Measurements from ENCODE around the gene MLXIP. TPM values are rescaled to one million over a fixed set of nuclear protein-coding genes. Genes with fewer than 3 reads are reported as not detected.

The MLXIP gene
- total and polyA plus RNA-seq, 2 experiments from 2014 or later: 16.2 to 23.0 TPM

- no peaks in the 10 kb centered on the region for H3K36me3 Mint-ChIP-seq (ENCODE audit: low read depth)
- H3K4me3 Mint-ChIP-seq: no peak overlapping the region
- H3K4me1 Mint-ChIP-seq: no peaks in the 10 kb centered on the region
- Histone ChIP-seq H3K27ac (ENCODE audit: low read depth) (no peak overlapping the region), H3K4me2 (no peak overlapping the region), H2AFZ (no peak overlapping the region), H3F3A (replicated peaks; ENCODE audit: low read depth) (no peaks in the 10 kb centered on the region), H3K9me2 (ENCODE audit: insufficient read depth) (no peaks in the 10 kb centered on the region), H3K79me2 (replicated peaks; ENCODE audit: insufficient read depth) (no peaks in the 10 kb centered on the region), H3K4me1 (ENCODE audit: insufficient read depth) (no peaks in the 10 kb centered on the region), H4K20me1 (replicated peaks; ENCODE audit: insufficient read depth) (no peaks in the 10 kb centered on the region), H3K4me3 (no peak overlapping the region), H3K36me3 (ENCODE audit: insufficient read depth) (no peaks in the 10 kb centered on the region), H3K27me3 (ENCODE audit: insufficient read depth) (no peaks in the 10 kb centered on the region)
- H3K27ac Mint-ChIP-seq: no peak overlapping the region
- no peaks in the 10 kb centered on the region for H3K9me3 Mint-ChIP-seq
- H3K27me3 Mint-ChIP-seq (ENCODE audit: insufficient read depth, low read depth, poor library complexity): no peaks in the 10 kb centered on the region
- no peak for TF ChIP-seq ZNF114 (CRISPR knock-in tag; IDR thresholded peaks at IDR 0.05)
- TF ChIP-seq ZNF331 (CRISPR knock-in tag; IDR thresholded peaks at IDR 0.05; ENCODE audit: low read depth): no peak
- no peak for TF ChIP-seq CTCF (conservative IDR thresholded peaks at IDR 0.05; ENCODE audit: low read depth in 2 of 2)
- TF ChIP-seq POLR2AphosphoS5 (IDR thresholded peaks at IDR 0.05; ENCODE audit: low read depth): no peak
- TF ChIP-seq JUNB (IDR thresholded peaks at IDR 0.05; ENCODE audit: unreplicated experiment): no peak
- TF ChIP-seq ZNF462 (CRISPR knock-in tag; IDR thresholded peaks at IDR 0.05): no peak
- no peak for TF ChIP-seq REST (IDR thresholded peaks at IDR 0.05; ENCODE audit: unreplicated experiment)
- no peak for TF ChIP-seq CREB1 (CRISPR knock-in tag; IDR thresholded peaks at IDR 0.05; ENCODE audit: low read depth)
- TF ChIP-seq STAT1 (IDR thresholded peaks at IDR 0.05; ENCODE audit: unreplicated experiment): no peak
- no peak for TF ChIP-seq EZH2phosphoT487 (IDR thresholded peaks at IDR 0.05; ENCODE audit: unreplicated experiment)
- TF ChIP-seq EZH2 (IDR thresholded peaks at IDR 0.05; ENCODE audit: low read depth, unreplicated experiment): no peak
- ATAC-seq (no peak), DNase-seq (ENCODE audit: low spot score) (no peak)
Observed at GRCh38 chr12:122161682-122162081, 83.1 kb downstream of the MLXIP start.
